ENCODE data around the gene PRMT2. TPM values are rescaled to one million over a fixed set of nuclear protein-coding genes. Genes with fewer than 3 reads are reported as not detected.
A peak's percentile ranks its signal among the peaks of the same experiment; 100 is the strongest.

The PRMT2 gene
- total RNA-seq, 1 experiment from 2014 or later = 53.7 TPM

GRCh38 chr21:46621457-46622182 lies 13.9 kb upstream of the PRMT2 start (continued):
- no peak for TF ChIP-seq AFF4 (CRISPR knock-in tag; IDR thresholded peaks at IDR 0.05; ENCODE audit: borderline replicate concordance)
- TF ChIP-seq ZNF671 (CRISPR knock-in tag; IDR thresholded peaks at IDR 0.05) = no peak
- TF ChIP-seq ZNF121 (CRISPR knock-in tag; IDR thresholded peaks at IDR 0.05) = no peak

DNA sequence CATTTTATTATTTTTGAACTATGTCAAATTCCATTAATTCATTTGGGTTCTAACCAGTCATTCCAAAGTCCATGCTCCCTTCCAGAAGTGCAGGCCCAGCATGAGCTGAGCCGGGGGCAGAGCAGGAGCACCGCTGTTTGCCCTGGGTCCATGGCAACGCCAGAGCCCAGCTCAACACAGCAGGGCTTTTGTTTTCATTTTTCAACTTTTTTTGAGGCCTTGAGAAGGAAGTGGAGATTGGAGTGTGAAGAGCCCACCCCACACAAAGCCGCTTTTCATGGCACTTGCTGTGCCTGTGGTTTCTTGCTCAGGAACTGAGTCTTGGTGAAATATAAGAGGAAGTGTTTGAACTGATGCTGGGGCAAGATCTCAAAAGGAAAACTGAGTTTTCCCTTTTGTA lies 13.2 kb upstream of the PRMT2 start:
- no peak overlapping the region for H3K4me3 Mint-ChIP-seq
- no peak for DNase-seq (ENCODE audit: low spot score)
- ChIA-PET POLR2A (interaction anchor here (0.6 kb wide), 2 partner anchors 13 to 53 kb away, joined by 3 to 4 read pairs; partner anchors contain the start of gene PRMT2), CTCF (interaction anchor here (0.9 kb wide), 1 partner anchor 12 kb away, joined by 5 read pairs; no protein-coding TSS in a partner anchor)
- H3K4me1 Mint-ChIP-seq = peaks cover 19% of the 10 kb centered on the region
- TF ChIP-seq FOXJ3 (CRISPR knock-in tag; IDR thresholded peaks at IDR 0.05; ENCODE audit: borderline replicate concordance) (no peak), TEAD4 (CRISPR knock-in tag; IDR thresholded peaks at IDR 0.05) (no peak), ZBTB21 (CRISPR knock-in tag; IDR thresholded peaks at IDR 0.05; ENCODE audit: borderline replicate concordance) (no peak), ZBTB43 (CRISPR knock-in tag; IDR thresholded peaks at IDR 0.05) (no peak), TP53 (CRISPR knock-in tag; IDR thresholded peaks at IDR 0.05) (no peak), ZNF396 (CRISPR knock-in tag; IDR thresholded peaks at IDR 0.05; ENCODE audit: borderline replicate concordance) (no peak), OVOL2 (CRISPR knock-in tag; IDR thresholded peaks at IDR 0.05; ENCODE audit: borderline replicate concordance) (no peak), ETV6 (CRISPR knock-in tag; IDR thresholded peaks at IDR 0.05) (no peak)
- TF ChIP-seq, protein P1, sequence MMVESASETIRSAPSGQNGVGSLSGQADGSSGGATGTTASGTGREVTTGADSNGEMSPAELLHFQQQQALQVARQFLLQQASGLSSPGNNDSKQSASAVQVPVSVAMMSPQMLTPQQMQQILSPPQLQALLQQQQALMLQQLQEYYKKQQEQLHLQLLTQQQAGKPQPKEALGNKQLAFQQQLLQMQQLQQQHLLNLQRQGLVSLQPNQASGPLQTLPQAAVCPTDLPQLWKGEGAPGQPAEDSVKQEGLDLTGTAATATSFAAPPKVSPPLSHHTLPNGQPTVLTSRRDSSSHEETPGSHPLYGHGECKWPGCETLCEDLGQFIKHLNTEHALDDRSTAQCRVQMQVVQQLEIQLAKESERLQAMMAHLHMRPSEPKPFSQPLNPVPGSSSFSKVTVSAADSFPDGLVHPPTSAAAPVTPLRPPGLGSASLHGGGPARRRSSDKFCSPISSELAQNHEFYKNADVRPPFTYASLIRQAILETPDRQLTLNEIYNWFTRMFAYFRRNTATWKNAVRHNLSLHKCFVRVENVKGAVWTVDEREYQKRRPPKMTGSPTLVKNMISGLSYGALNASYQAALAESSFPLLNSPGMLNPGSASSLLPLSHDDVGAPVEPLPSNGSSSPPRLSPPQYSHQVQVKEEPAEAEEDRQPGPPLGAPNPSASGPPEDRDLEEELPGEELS (CRISPR knock-in tag; IDR thresholded peaks at IDR 0.05) = no peak
- H3K27me3 Mint-ChIP-seq (ENCODE audit: low read depth) = no peaks in the 10 kb centered on the region; the same call in none of the 2 replicates
- H3K27ac Mint-ChIP-seq = no peak overlapping the region
- peaks cover 29% of the 10 kb centered on the region for H3K9me3 Mint-ChIP-seq
- ATAC-seq = peak; percentile 60
- peaks cover 19% of the 10 kb centered on the region for H3K36me3 Mint-ChIP-seq

GRCh38 chr21:46624050-46624449 lies 11.4 kb upstream of the PRMT2 start:
- ATAC-seq (no peak), DNase-seq (ENCODE audit: low spot score) (no peak)
- Mint-ChIP-seq H3K4me1 (peaks cover 19% of the 10 kb centered on the region), H3K4me3 (no peak overlapping the region), H3K27ac (no peak overlapping the region), H3K27me3 (ENCODE audit: low read depth) (no peaks in the 10 kb centered on the region; the same call in none of the 2 replicates), H3K9me3 (peaks cover 29% of the 10 kb centered on the region), H3K36me3 (peaks cover 19% of the 10 kb centered on the region)
- TF ChIP-seq ZNF138 (CRISPR knock-in tag; conservative IDR thresholded peaks at IDR 0.05) = no peak
- TF ChIP-seq JAZF1 (CRISPR knock-in tag; IDR thresholded peaks at IDR 0.05) = no peak
- TF ChIP-seq FOXJ3 (CRISPR knock-in tag; IDR thresholded peaks at IDR 0.05; ENCODE audit: borderline replicate concordance) = no peak
- ChIA-PET CTCF (no interaction called here), POLR2A (no interaction called here)
